Measurements from ENCODE around the gene BCKDHB. TPM values are rescaled to one million over a fixed set of nuclear protein-coding genes. Genes with fewer than 3 reads are reported as not detected.

The BCKDHB gene
- polyA plus RNA-seq, 1 donor, result 14.3 TPM

DNA sequence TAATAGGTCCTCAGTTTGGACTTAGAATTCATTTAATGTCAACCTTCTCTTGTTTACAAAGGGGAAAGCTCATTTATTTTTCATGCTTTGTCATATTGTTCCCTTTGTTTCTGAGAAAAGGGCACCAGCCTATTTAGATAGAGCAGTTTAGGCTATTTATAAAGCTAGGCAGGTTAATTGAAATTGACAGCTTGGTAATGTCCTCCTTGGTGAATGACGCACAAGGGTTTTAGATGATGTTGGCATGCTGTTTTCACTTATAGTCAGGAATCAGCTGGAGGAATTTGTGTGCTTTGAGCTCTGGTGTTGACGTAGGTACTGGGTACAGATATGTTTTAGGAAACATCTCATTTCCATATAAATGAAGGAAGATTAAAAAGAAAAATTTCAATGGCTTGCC lies 45.2 kb downstream of the BCKDHB start:
- no peak for DNase-seq

- DNase-seq, result no peak
These were observed 47.7 kb downstream of the BCKDHB start for GRCh38 chr6:80154160-80154559.

GRCh38 chr6:80156221-80156620 lies 49.8 kb downstream of the BCKDHB start:
- no peak for DNase-seq

- no peak for DNase-seq
These were observed 52.1 kb downstream of the BCKDHB start for GRCh38 chr6:80158478-80158989.

GRCh38 chr6:80161434-80161833 lies 55.0 kb downstream of the BCKDHB start:
- DNase-seq, result no peak

DNA sequence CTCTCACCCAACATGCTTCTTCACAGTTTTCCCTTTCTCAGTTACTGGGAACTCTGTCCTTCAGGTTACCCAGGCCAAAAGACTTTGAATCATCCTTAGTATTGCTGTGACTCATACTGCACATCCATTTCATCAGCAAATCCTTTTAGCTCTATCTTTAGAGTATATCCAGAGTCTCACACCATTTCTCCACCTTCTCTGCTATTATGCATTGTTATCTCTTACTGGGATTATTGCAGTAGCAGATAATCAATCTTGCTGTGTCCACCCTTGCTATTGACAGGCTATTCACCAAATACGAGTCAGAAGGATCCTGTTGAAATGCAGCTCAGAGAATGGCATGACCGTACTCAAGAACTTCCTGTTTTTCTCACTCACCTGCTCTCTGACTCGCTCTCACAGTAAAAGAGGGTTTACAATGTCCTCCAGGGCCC lies 57.3 kb downstream of the BCKDHB start:
- DNase-seq, result no peak

- no peak for DNase-seq
These were observed 58.7 kb downstream of the BCKDHB start for GRCh38 chr6:80165143-80165542.

GRCh38 chr6:80165819-80166218 lies 59.3 kb downstream of the BCKDHB start:
- no peak for DNase-seq

DNA sequence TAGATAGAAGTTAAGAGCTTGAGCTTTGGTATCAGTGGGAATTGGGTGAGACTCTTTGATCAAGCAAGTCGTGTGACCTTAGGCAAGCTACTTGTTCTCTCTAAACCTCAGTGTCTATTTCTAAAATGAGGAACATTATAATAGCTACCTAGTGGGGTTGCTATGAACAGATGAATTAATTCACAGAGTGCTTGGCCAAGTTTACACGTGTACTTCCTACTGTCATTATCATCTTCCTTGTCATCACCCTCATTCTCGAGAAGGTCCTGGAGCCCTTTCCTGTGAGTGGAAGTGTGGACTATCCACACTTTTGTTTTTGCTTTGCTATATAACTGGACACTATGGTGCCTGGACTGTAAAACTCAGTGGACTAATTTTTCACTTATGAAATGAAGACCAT lies 64.0 kb downstream of the BCKDHB start:
- DNase-seq, result no peak

- no peak for DNase-seq
These were observed 66.9 kb downstream of the BCKDHB start for GRCh38 chr6:80173411-80173810.

DNA sequence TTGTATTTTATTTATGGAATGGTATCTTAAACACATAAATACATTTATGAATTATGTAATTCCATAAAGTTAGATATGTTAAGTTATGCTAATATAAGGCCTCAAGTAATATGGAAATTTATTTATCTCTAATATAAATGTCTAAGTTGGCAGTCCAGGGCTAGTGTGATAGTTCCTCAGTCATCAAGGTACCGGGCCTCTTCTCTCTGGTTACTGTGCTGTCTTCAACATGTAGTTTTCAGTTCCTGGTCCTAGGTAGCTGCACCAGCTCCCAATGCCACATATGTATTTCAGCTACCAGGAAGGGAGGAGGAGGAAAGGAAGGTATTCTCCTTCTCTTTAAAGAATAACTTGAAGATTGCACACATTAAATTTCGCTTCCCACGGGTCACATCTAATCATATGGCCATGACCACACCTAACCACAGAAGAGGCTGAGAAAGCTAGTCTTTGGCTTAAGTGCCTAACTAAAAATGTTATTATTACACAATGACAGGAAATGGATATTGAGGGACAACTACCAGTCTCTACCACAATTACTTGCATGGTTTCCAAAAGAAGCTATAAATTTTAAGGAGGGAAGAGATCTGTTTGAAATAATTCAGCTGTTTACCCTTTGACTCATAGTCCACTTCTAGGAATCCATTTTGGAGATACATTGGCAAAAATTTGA lies 68.6 kb downstream of the BCKDHB start:
- no peak for DNase-seq

DNA sequence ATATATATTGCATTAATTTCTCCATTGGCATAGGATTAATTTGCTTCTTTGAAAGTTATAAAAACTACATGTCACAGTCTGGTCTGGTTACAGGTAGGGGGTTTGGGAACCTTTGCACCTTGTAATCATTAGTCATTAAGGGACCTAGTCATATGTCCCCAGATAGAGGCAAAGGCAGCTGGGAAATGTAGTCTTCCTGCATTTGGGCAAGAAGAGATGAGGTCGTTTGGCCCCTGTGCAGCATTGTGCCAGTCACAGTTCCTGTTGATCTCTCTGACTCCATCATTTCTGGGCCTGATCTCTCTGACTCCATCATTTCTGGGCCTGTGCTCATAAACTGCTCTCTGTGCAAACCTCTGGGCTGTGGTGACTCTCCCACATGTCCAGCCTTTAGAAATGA lies 73.2 kb downstream of the BCKDHB start:
- no peak for DNase-seq

GRCh38 chr6:80181352-80182081 lies 75.0 kb downstream of the BCKDHB start:
- no peak for DNase-seq

GRCh38 chr6:80182308-80182707 lies 75.8 kb downstream of the BCKDHB start:
- no peak for DNase-seq

DNA sequence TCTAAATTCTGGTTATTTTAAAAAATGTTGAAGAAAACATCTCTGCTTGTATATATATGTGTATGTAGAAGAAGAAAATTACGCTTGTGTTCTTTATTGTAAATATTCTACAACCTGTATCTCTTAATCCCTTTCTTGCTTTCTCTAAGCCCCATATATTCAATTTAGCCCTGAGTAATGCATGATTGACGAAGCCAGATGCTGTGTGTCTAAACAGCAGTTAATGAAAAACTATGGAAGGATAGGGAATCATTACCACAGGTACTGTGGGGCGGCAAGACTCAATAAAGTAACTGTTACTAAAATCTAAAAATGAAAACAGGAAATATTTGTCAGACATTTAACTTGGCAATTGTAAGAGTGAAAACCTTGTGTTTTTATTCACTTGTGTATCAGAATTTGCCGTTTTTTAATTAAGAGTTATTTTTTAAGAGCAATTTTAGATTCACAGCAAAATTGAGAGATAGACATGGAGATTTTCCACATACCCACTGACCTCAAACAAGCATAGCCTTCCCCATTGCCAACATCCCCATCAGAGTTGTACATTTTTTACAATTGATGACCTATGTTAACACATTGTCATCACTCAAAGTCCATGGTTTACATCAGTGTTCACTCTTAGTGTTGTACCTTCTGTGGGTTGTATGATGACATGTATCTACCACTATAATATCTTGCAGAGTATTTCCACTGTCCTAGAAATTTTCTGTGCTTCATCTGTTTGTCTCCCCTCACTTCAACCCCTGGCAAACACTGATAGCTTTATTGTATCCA lies 76.7 kb downstream of the BCKDHB start:
- no peak for DNase-seq

GRCh38 chr6:80185492-80185891 lies 79.0 kb downstream of the BCKDHB start:
- no peak for DNase-seq

DNA sequence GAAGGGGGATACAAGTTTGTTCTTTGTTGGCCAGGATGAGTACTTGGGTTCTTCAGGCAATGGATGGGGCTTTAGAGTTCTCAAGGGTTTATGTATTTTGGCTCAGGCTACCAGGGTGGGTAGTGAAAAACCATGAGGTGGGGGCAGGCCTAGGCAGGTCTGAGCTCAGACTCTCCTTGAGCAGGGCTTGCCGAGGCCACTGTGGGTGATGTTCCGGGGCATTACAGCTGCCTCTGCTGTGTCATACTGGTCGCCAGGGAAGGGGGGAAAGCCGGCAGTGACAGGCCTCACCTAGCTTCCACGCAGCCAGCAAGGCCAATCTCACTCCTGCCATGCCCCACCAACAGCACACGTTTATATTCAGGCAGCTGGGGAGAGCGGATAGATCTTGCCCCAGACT lies 79.6 kb downstream of the BCKDHB start:
- no peak for DNase-seq

GRCh38 chr6:80196906-80197305 lies 90.4 kb downstream of the BCKDHB start:
- DNase-seq, result no peak

DNA sequence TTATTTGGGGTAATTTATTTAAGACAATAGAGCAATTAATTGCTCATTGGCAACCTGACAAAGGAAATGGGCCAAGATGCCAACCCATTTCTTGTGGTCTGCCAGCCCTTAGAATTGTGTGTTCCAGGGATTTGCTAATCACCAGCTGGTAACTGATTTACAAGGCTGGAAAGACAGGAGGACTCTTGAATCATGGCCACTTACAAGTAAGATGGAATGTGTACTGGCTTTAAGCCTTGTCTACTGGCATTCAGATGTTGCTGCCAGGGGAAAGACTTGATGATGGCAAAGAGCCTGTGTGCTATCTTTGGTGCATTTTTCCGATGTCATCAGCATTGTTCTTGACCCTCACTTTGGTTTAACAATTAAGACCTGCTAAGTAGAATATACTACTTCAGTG lies 91.0 kb downstream of the BCKDHB start:
- DNase-seq, result no peak

DNA sequence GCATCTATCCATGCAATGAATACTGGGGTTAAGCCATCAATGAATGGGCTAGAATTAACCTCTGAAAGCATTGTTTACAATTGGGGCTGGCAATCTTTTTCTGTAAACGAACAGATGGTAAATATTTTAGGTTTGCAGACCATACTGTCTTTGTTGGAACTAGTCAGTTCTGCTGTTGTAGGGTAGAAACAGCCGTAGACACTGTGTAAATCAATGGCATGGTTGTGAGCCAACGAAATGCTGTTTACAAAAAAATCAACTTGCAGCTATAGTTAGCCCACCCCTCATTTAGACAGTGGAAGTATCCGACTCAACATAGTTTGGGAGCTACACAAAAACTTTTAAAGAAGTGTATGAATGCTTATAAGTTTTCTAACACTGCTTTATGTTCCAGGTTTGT lies 91.5 kb downstream of the BCKDHB start:
- no peak for DNase-seq

GRCh38 chr6:80203283-80203682 lies 96.8 kb downstream of the BCKDHB start:
- DNase-seq, result no peak

GRCh38 chr6:80205404-80205803 lies 98.9 kb downstream of the BCKDHB start:
- DNase-seq, result no peak

GRCh38 chr6:80206758-80207157 lies 100.3 kb downstream of the BCKDHB start:
- no peak for DNase-seq
